Retina (tissue), 1 donor: ENCODE results near the gene MYL11.
A peak's percentile ranks its signal among the peaks of the same experiment; 100 is the strongest.

Source experiments
- DNase-seq: peaks from one replicate; pipeline ENCODE4 v3.0.0-alpha.2; 2016

Gene MYL11

GRCh38 chr16:30354423-30355143 is 20.0 kb upstream of the MYL11 start:
- peak; percentile 9 for DNase-seq

GRCh38 chr16:30355144-30355953 is 19.3 kb upstream of the MYL11 start, which contains the start of gene CD2BP2:
Gene CD2BP2 (minus strand): TSS chr16:30355308. CDS start chr16:30354681, 627 bp downstream.
- peak; percentile 96 for DNase-seq

- DNase-seq, result no peak
Observed at GRCh38 chr16:30355954-30356308, 18.7 kb upstream of the MYL11 start.

GRCh38 chr16:30356401-30357084 is 18.1 kb upstream of the MYL11 start:
- no peak for DNase-seq

GRCh38 chr16:30357085-30357714 is 17.4 kb upstream of the MYL11 start:
- no peak for DNase-seq

- DNase-seq, result no peak
Observed at GRCh38 chr16:30357715-30358576, 16.7 kb upstream of the MYL11 start.

- DNase-seq, result no peak
Observed at GRCh38 chr16:30358577-30358936, 16.0 kb upstream of the MYL11 start.

GRCh38 chr16:30358990-30359870 is 15.4 kb upstream of the MYL11 start:
- DNase-seq, result no peak

GRCh38 chr16:30359871-30360170 is 14.8 kb upstream of the MYL11 start:
- no peak for DNase-seq

- DNase-seq, result no peak
Observed at GRCh38 chr16:30361180-30361579, 13.4 kb upstream of the MYL11 start.

GRCh38 chr16:30365200-30365599 is 9.4 kb upstream of the MYL11 start:
- DNase-seq, result no peak

GRCh38 chr16:30366511-30366910 is 8.1 kb upstream of the MYL11 start:
- DNase-seq, result no peak

- DNase-seq, result no peak
Observed at GRCh38 chr16:30367349-30368009, 7.1 kb upstream of the MYL11 start.

- DNase-seq, result no peak
Observed at GRCh38 chr16:30368122-30368791, 6.3 kb upstream of the MYL11 start.

GRCh38 chr16:30368792-30369090 is 5.9 kb upstream of the MYL11 start:
- no peak for DNase-seq

GRCh38 chr16:30369091-30369937 is 5.3 kb upstream of the MYL11 start:
- peak; percentile 51 for DNase-seq

GRCh38 chr16:30369938-30370455 is 4.6 kb upstream of the MYL11 start:
- no peak for DNase-seq

GRCh38 chr16:30370456-30371247 is 4.0 kb upstream of the MYL11 start, which contains the start of gene TBC1D10B:
Gene TBC1D10B (minus strand): TSS chr16:30370494. CDS start chr16:30370183, 311 bp downstream.
- peak; percentile 98 for DNase-seq
